ENCODE measurements around the gene SNAP47.

The SNAP47 gene

GRCh38 chr1:227769936-227770494 is 34.8 kb downstream of the SNAP47 start:
- no peak for DNase-seq

- no peak for DNase-seq
Observed at GRCh38 chr1:227770812-227771211, 35.6 kb downstream of the SNAP47 start.

- no peak for DNase-seq
Observed at GRCh38 chr1:227771326-227771725, 36.1 kb downstream of the SNAP47 start.

GRCh38 chr1:227771771-227772170 is 36.5 kb downstream of the SNAP47 start:
- no peak for DNase-seq

GRCh38 chr1:227773558-227773957 is 38.3 kb downstream of the SNAP47 start:
- no peak for DNase-seq

GRCh38 chr1:227774051-227774731 is 39.0 kb downstream of the SNAP47 start:
- DNase-seq, result no peak

- no peak for DNase-seq
Observed at GRCh38 chr1:227774821-227775661, 39.8 kb downstream of the SNAP47 start.

GRCh38 chr1:227775841-227776240 is 40.6 kb downstream of the SNAP47 start:
- DNase-seq, result no peak

GRCh38 chr1:227776331-227776771 is 41.1 kb downstream of the SNAP47 start:
- DNase-seq, result no peak

GRCh38 chr1:227777156-227777555 is 41.9 kb downstream of the SNAP47 start:
- no peak for DNase-seq

- DNase-seq, result no peak
Observed at GRCh38 chr1:227777646-227778045, 42.4 kb downstream of the SNAP47 start.

GRCh38 chr1:227778401-227778947 is 43.2 kb downstream of the SNAP47 start:
- DNase-seq, result no peak

- DNase-seq, result no peak
Observed at GRCh38 chr1:227779021-227779441, 43.8 kb downstream of the SNAP47 start.

- DNase-seq, result no peak
Observed at GRCh38 chr1:227779685-227780084, 44.5 kb downstream of the SNAP47 start.

GRCh38 chr1:227780101-227781044 is 45.1 kb downstream of the SNAP47 start:
- DNase-seq, result no peak

- DNase-seq, result no peak
Observed at GRCh38 chr1:227781314-227781930, 46.2 kb downstream of the SNAP47 start.

GRCh38 chr1:227782226-227782625 is 47.0 kb downstream of the SNAP47 start:
- no peak for DNase-seq

- no peak for DNase-seq
Observed at GRCh38 chr1:227785094-227785804, 50.0 kb downstream of the SNAP47 start.

GRCh38 chr1:227785805-227786671 is 50.8 kb downstream of the SNAP47 start:
- DNase-seq, result no peak

Measured in inflammatory macrophage treated with lipopolysaccharide for 4 hours (primary cell).